KMS-11 (cell line): ENCODE measurements around the gene MTHFR.

Experiments
- H2AFZ ChIP-seq: fragments of 200-600 bp; sonication (generic); 2 replicates; pipeline ENCODE4 v1.6.1; 2016; ENCODE audit warnings: antibody characterized with exemption, mixed run types, low read depth
- H3K27ac ChIP-seq: fragments of 200-600 bp; sonication (generic); 2 replicates; pipeline ENCODE4 v1.6.1; 2016; ENCODE audit warnings: mild to moderate bottlenecking, mixed run types
- H3K27me3 ChIP-seq: fragments of 200-600 bp; sonication (generic); 2 replicates; pipeline ENCODE4 v1.6.1; 2017; ENCODE audit warnings: mild to moderate bottlenecking, low read depth, mixed run types, moderate library complexity; ENCODE audit not compliant: insufficient read depth
- H3K36me3 ChIP-seq: fragments of 200-600 bp; sonication (generic); 2 replicates; pipeline ENCODE4 v1.6.1; 2017; ENCODE audit warnings: mild to moderate bottlenecking, mixed run types; ENCODE audit not compliant: insufficient read depth
- H3K4me1 ChIP-seq: fragments of 200-600 bp; sonication (generic); 2 replicates; pipeline ENCODE4 v1.6.1; 2016; ENCODE audit warnings: mild to moderate bottlenecking, low read depth, mixed run types; ENCODE audit not compliant: poor library complexity, severe bottlenecking
- H3K4me2 ChIP-seq: fragments of 200-600 bp; sonication (generic); 2 replicates; pipeline ENCODE4 v1.7.0; 2016; ENCODE audit warnings: mild to moderate bottlenecking, mixed run types
- H3K4me3 ChIP-seq: fragments of 200-600 bp; sonication (generic); IDR thresholded peaks from 2 replicates; pipeline ENCODE4 v1.6.1; 2017; ENCODE audit warnings: low read depth, low read length, mixed read lengths; ENCODE audit not compliant: insufficient read depth
- H3K79me2 ChIP-seq: fragments of 200-600 bp; sonication (generic); 2 replicates; pipeline ENCODE4 v1.6.1; 2016; ENCODE audit warnings: low read depth, mixed run types; ENCODE audit not compliant: insufficient read depth
- H3K9ac ChIP-seq: fragments of 200-600 bp; sonication (generic); 2 replicates; pipeline ENCODE4 v1.6.1; 2016; ENCODE audit warnings: mild to moderate bottlenecking, mixed run types
- H4K20me1 ChIP-seq: fragments of 200-600 bp; sonication (generic); 2 replicates; pipeline ENCODE4 v1.6.1; 2016; ENCODE audit warnings: mild to moderate bottlenecking, mixed run types; ENCODE audit not compliant: insufficient read depth
- CTCF ChIP-seq: fragments of 200-600 bp; sonication (generic); conservative IDR thresholded peaks from 2 replicates; pipeline ENCODE4 v1.6.1; 2017; ENCODE audit warnings: low read depth, mild to moderate bottlenecking, antibody characterized with exemption, low read length, moderate library complexity, mixed read lengths

The MTHFR gene

GRCh38 chr1:11772458-11772857 is 33.3 kb downstream of the MTHFR start:
- Histone ChIP-seq H3K4me1 (no peaks in the 10 kb centered on the region), H3K79me2 (no peaks in the 10 kb centered on the region), H3K36me3 (no peaks in the 10 kb centered on the region), H3K4me2 (no peak overlapping the region), H3K9ac (no peak overlapping the region), H3K27ac (no peak overlapping the region), H3K4me3 (no peak overlapping the region), H4K20me1 (no peaks in the 10 kb centered on the region), H3K27me3 (peaks cover 26% of the 10 kb centered on the region), H2AFZ (no peak overlapping the region)
- no peak for TF ChIP-seq CTCF

GRCh38 chr1:11771481-11772043 is 34.2 kb downstream of the MTHFR start:
- H2AFZ ChIP-seq, result no peak overlapping the region
- peaks cover 31% of the 10 kb centered on the region for H3K27me3 ChIP-seq
- H4K20me1 ChIP-seq, result no peaks in the 10 kb centered on the region
- TF ChIP-seq CTCF, result no peak
- no peaks in the 10 kb centered on the region for H3K79me2 ChIP-seq
- no peak overlapping the region for H3K27ac ChIP-seq
- H3K36me3 ChIP-seq, result no peaks in the 10 kb centered on the region
- no peaks in the 10 kb centered on the region for H3K4me1 ChIP-seq
- no peak overlapping the region for H3K4me3 ChIP-seq
- H3K4me2 ChIP-seq, result no peak overlapping the region
- H3K9ac ChIP-seq, result no peak overlapping the region

GRCh38 chr1:11770011-11770410 is 35.8 kb downstream of the MTHFR start:
- Histone ChIP-seq H3K9ac (no peak overlapping the region), H3K4me1 (no peaks in the 10 kb centered on the region), H3K27me3 (peaks cover 42% of the 10 kb centered on the region), H3K79me2 (no peaks in the 10 kb centered on the region), H3K4me2 (no peak overlapping the region), H3K27ac (no peak overlapping the region), H2AFZ (no peak overlapping the region), H4K20me1 (no peaks in the 10 kb centered on the region), H3K4me3 (no peak overlapping the region), H3K36me3 (no peaks in the 10 kb centered on the region)
- TF ChIP-seq CTCF, result no peak

- Histone ChIP-seq H3K27ac (no peak overlapping the region), H3K4me2 (no peak overlapping the region), H2AFZ (no peak overlapping the region), H4K20me1 (no peaks in the 10 kb centered on the region), H3K4me1 (no peaks in the 10 kb centered on the region), H3K79me2 (no peaks in the 10 kb centered on the region), H3K4me3 (no peak overlapping the region), H3K27me3 (peaks cover 42% of the 10 kb centered on the region), H3K9ac (no peak overlapping the region), H3K36me3 (no peaks in the 10 kb centered on the region)
- no peak for TF ChIP-seq CTCF
Observed at GRCh38 chr1:11769274-11769673, 36.5 kb downstream of the MTHFR start.
